Measurements from ENCODE around the gene CTAGE8.
"Not testable (repeated sequence)": the region's sequence is repeated elsewhere in the genome, so short reads cannot be mapped to it uniquely, and the experiment has no call there.

The CTAGE8 gene, protein sequence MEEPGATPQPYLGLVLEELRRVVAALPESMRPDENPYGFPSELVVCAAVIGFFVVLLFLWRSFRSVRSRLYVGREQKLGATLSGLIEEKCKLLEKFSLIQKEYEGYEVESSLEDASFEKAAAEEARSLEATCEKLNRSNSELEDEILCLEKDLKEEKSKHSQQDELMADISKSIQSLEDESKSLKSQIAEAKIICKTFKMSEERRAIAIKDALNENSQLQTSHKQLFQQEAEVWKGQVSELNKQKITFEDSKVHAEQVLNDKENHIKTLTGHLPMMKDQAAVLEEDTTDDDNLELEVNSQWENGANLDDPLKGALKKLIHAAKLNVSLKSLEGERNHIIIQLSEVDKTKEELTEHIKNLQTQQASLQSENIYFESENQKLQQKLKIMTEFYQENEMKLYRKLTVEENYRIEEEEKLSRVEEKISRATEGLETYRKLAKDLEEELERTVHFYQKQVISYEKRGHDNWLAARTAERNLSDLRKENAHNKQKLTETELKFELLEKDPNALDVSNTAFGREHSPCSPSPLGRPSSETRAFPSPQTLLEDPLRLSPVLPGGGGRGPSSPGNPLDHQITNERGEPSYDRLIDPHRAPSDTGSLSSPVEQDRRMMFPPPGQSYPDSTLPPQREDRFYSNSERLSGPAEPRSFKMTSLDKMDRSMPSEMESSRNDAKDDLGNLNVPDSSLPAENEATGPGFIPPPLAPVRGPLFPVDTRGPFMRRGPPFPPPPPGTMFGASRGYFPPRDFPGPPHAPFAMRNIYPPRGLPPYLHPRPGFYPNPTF

DNA sequence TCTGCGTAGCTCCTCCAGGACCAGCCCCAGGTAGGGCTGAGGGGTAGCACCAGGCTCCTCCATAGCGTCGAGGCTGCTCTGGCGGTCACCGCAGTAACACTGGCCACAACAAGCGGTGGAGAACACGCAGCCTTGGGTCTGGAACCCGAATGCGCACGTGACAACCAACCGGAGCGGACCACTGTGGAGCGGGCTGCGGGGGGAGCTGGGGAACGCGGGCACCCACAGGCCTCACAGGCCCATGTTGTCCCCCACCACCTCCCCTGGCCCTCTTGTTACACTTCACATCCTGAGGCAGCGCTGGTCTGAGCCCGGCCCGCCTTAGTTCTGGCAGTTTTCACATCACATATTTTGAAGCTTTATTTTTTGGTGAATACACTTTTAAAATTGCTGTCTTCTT lies at the start of gene CTAGE8:
TSS of gene CTAGE8 (minus strand) at position 101 of the 400 bp plus-strand sequence. CDS start at position 63, 38 bp downstream.
- H3K9ac ChIP-seq (ENCODE audit: low read depth in 1 of 2, low read length in 2 of 2); H3K9me3 ChIP-seq (ENCODE audit: control insufficient read depth in 1 of 2, low read length in 2 of 2); H3K36me3 ChIP-seq (ENCODE audit: control insufficient read depth in 1 of 2, insufficient read depth in 2 of 2, low read length in 2 of 2); H3K4me3 ChIP-seq (ENCODE audit: low read depth in 1 of 2, low read length in 2 of 2); H3K27ac ChIP-seq (ENCODE audit: low read depth, low read length); H3K27me3 ChIP-seq (ENCODE audit: control insufficient read depth in 1 of 2, insufficient read depth in 2 of 2, low read length in 2 of 2); H3K4me1 ChIP-seq (ENCODE audit: control insufficient read depth in 1 of 2, insufficient read depth in 2 of 2, low read length in 2 of 2): not testable (repeated sequence)

DNA sequence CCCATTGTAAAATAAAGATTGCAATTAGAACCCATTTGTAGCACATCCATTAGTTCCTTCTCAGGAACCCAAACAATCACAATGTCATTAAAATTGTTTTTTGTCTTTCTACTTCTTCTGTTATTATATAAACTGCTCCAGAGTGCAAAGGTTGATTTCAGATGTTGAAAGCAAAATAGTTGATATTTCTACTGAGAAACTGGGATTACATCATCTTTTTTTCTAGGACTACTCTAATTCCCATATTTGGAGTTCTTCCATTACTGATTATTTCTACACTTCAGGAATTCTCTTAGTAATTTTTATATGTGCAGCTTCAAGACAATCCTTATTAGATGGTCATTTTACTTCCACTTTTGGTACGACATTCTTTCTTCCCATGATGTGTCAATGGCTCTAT lies 48.4 kb upstream of the CTAGE8 start:
- H3K4me3 ChIP-seq (ENCODE audit: low read depth in 1 of 2, low read length in 2 of 2); H3K9me3 ChIP-seq (ENCODE audit: control insufficient read depth in 1 of 2, low read length in 2 of 2); H3K4me1 ChIP-seq (ENCODE audit: control insufficient read depth in 1 of 2, insufficient read depth in 2 of 2, low read length in 2 of 2); H3K9ac ChIP-seq (ENCODE audit: low read depth in 1 of 2, low read length in 2 of 2); H3K36me3 ChIP-seq (ENCODE audit: control insufficient read depth in 1 of 2, insufficient read depth in 2 of 2, low read length in 2 of 2); H3K27ac ChIP-seq (ENCODE audit: low read depth, low read length); H3K27me3 ChIP-seq (ENCODE audit: control insufficient read depth in 1 of 2, insufficient read depth in 2 of 2, low read length in 2 of 2): not testable (repeated sequence)

DNA sequence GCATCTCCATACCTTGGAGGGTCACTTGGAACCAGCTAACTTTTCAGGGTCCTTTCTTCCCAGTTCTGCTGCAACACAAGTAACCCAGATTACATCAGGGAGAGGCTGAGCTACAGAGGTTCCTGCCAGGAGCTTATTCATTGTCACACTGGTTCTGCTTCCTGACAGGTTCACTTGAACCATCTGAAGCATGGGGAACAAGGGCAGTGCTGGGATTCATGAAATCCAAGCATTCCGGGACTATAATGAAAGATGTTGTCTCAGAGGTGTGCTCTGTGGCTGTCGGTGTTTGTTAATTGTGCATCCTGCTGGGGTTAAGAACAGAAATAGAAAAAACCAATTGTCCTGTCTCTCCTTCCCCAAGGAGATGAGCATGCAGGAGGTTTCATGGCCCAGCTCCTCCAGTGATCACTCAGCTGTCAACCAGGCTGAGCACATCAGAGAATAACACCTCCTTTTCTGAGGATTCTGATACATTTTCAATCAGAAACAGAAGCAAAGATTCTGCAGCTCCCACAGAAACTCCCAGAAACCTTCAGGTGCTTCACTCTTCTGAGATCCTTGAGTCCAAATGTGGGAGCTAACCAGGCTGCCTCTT lies 42.9 kb upstream of the CTAGE8 start, which contains the start of gene OR2A1:
TSS of gene OR2A1 (plus strand) at position 548 of the 598 bp plus-strand sequence. CDS start 5,706 bp downstream, outside the sequence.
- H3K4me1 ChIP-seq (ENCODE audit: control insufficient read depth in 1 of 2, insufficient read depth in 2 of 2, low read length in 2 of 2); H3K9me3 ChIP-seq (ENCODE audit: control insufficient read depth in 1 of 2, low read length in 2 of 2); H3K36me3 ChIP-seq (ENCODE audit: control insufficient read depth in 1 of 2, insufficient read depth in 2 of 2, low read length in 2 of 2): not testable (repeated sequence)

DNA sequence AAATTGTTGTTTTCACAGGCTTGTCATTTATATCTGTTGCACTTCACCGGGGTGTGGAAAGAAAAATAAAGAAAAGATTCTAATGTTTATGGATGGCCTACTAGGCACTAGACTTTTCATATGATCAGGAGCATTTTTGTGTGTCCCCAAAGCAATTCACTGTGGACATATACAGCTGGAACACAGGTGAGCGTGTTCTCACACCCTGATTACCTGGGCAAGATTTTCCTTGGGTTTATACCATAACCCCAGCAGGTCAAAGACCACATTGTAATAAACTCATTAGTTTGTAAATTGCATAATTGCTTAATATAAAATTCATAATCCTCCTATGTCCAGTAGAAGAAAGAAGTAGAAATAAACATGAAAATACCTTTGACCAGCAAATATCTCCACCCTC lies 42.1 kb upstream of the CTAGE8 start:
- H3K9ac ChIP-seq (ENCODE audit: low read depth in 1 of 2, low read length in 2 of 2); H3K27me3 ChIP-seq (ENCODE audit: control insufficient read depth in 1 of 2, insufficient read depth in 2 of 2, low read length in 2 of 2); H3K4me3 ChIP-seq (ENCODE audit: low read depth in 1 of 2, low read length in 2 of 2); H3K4me1 ChIP-seq (ENCODE audit: control insufficient read depth in 1 of 2, insufficient read depth in 2 of 2, low read length in 2 of 2); H3K9me3 ChIP-seq (ENCODE audit: control insufficient read depth in 1 of 2, low read length in 2 of 2); H3K36me3 ChIP-seq (ENCODE audit: control insufficient read depth in 1 of 2, insufficient read depth in 2 of 2, low read length in 2 of 2); H3K27ac ChIP-seq (ENCODE audit: low read depth, low read length): not testable (repeated sequence)

More for the DNA sequence above, 42.9 kb upstream of the CTAGE8 start, which contains the start of gene OR2A1:
- H3K27ac ChIP-seq (ENCODE audit: low read depth, low read length); H3K9ac ChIP-seq (ENCODE audit: low read depth in 1 of 2, low read length in 2 of 2); H3K27me3 ChIP-seq (ENCODE audit: control insufficient read depth in 1 of 2, insufficient read depth in 2 of 2, low read length in 2 of 2); H3K4me3 ChIP-seq (ENCODE audit: low read depth in 1 of 2, low read length in 2 of 2): not testable (repeated sequence)

DNA sequence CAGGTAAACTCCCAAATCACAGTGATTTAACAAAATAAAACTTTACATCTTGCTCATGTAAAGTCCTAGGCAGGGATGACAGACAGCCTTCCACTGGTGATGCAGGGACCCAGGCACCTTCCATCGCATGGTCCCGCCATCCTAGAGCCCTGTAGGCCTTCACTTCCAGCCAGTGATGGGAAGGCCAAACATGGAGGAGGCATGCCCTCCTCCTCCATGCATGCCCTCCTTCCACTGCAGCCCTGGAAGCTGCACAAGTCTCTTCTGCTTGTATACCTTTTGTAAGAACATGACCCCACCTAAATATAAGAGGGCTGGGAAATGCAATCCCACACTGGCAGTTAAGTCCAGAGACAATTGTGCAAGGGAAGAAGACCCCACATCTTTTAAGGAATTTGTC lies 40.6 kb upstream of the CTAGE8 start:
- H3K9ac ChIP-seq (ENCODE audit: low read depth in 1 of 2, low read length in 2 of 2); H3K36me3 ChIP-seq (ENCODE audit: control insufficient read depth in 1 of 2, insufficient read depth in 2 of 2, low read length in 2 of 2); H3K9me3 ChIP-seq (ENCODE audit: control insufficient read depth in 1 of 2, low read length in 2 of 2); H3K27me3 ChIP-seq (ENCODE audit: control insufficient read depth in 1 of 2, insufficient read depth in 2 of 2, low read length in 2 of 2); H3K27ac ChIP-seq (ENCODE audit: low read depth, low read length); H3K4me3 ChIP-seq (ENCODE audit: low read depth in 1 of 2, low read length in 2 of 2); H3K4me1 ChIP-seq (ENCODE audit: control insufficient read depth in 1 of 2, insufficient read depth in 2 of 2, low read length in 2 of 2): not testable (repeated sequence)

DNA sequence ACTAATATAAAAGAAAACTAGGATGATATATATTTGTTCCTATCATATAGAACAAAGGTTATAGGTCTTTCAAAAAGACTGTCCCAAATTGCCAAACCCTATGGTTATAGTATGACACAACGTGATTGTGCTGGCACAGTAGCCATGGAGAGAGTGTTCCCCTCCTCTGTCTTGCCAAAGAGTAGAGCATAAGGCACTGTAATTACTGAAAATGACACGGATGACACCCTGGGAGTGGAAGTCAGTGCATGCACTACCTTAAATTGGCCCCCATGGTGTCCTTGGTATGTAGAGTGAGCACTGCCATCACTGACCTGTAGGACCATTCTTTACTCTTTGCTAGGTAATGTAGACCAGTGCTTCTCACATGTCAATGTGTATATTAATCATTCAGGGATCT lies 36.1 kb upstream of the CTAGE8 start:
- H3K4me3 ChIP-seq (ENCODE audit: low read depth in 1 of 2, low read length in 2 of 2); H3K9ac ChIP-seq (ENCODE audit: low read depth in 1 of 2, low read length in 2 of 2); H3K36me3 ChIP-seq (ENCODE audit: control insufficient read depth in 1 of 2, insufficient read depth in 2 of 2, low read length in 2 of 2); H3K4me1 ChIP-seq (ENCODE audit: control insufficient read depth in 1 of 2, insufficient read depth in 2 of 2, low read length in 2 of 2); H3K27ac ChIP-seq (ENCODE audit: low read depth, low read length); H3K9me3 ChIP-seq (ENCODE audit: control insufficient read depth in 1 of 2, low read length in 2 of 2); H3K27me3 ChIP-seq (ENCODE audit: control insufficient read depth in 1 of 2, insufficient read depth in 2 of 2, low read length in 2 of 2): not testable (repeated sequence)

DNA sequence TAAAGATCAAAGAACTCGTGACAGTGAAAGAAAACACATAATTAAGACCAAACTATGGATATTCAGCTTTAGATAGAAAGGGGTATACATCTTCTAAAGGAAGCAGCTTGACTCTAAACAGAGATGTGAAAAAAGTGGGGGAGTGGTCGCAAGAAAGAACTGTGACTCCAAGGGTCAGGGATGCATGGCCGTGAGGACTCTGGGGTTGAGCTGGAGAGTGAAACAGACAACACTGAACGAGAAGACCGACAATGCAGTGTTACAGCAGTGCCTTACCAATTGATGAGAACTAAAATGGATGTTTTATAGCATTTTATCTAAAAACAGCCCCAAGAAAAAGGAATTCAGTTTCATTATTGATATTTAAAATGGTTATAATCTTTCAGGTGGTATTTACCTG lies 34.5 kb upstream of the CTAGE8 start:
- H3K27me3 ChIP-seq (ENCODE audit: control insufficient read depth in 1 of 2, insufficient read depth in 2 of 2, low read length in 2 of 2); H3K36me3 ChIP-seq (ENCODE audit: control insufficient read depth in 1 of 2, insufficient read depth in 2 of 2, low read length in 2 of 2); H3K9ac ChIP-seq (ENCODE audit: low read depth in 1 of 2, low read length in 2 of 2); H3K4me1 ChIP-seq (ENCODE audit: control insufficient read depth in 1 of 2, insufficient read depth in 2 of 2, low read length in 2 of 2); H3K4me3 ChIP-seq (ENCODE audit: low read depth in 1 of 2, low read length in 2 of 2); H3K27ac ChIP-seq (ENCODE audit: low read depth, low read length); H3K9me3 ChIP-seq (ENCODE audit: control insufficient read depth in 1 of 2, low read length in 2 of 2): not testable (repeated sequence)

DNA sequence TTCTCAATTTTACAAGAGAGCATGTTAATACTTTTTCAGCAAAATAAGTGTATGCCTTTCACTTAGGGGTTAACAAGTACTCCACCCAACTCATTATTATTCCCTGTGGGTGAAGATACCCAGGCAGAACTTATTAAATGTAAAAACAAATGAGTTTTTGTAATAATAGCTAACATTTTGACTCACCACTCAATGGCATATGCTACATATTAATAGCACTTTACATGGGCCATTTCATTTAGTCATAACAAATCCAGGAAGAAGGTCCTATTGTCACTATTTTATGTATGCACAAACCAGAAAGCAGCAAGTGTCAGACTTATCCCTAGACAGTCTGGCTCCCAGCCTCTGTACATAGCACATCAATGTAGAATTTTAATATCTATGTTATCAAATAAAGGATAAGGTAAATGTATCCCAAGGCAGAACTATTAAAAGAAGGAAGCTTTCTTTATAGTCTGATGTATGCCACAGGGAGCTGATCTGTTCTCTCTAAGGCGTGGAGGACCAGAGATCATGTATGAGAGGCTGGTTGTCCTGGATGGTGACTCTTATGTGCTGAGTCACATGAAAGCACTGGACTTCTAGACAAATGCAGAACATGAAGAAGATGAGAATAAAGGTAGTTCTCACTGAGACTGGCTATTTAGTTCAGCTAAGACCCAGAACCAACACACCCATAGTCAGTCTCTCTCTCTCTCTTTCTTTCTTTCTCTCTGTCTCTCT lies 33.7 kb upstream of the CTAGE8 start:
- H3K4me3 ChIP-seq (ENCODE audit: low read depth in 1 of 2, low read length in 2 of 2); H3K27me3 ChIP-seq (ENCODE audit: control insufficient read depth in 1 of 2, insufficient read depth in 2 of 2, low read length in 2 of 2); H3K9me3 ChIP-seq (ENCODE audit: control insufficient read depth in 1 of 2, low read length in 2 of 2); H3K4me1 ChIP-seq (ENCODE audit: control insufficient read depth in 1 of 2, insufficient read depth in 2 of 2, low read length in 2 of 2); H3K36me3 ChIP-seq (ENCODE audit: control insufficient read depth in 1 of 2, insufficient read depth in 2 of 2, low read length in 2 of 2); H3K9ac ChIP-seq (ENCODE audit: low read depth in 1 of 2, low read length in 2 of 2); H3K27ac ChIP-seq (ENCODE audit: low read depth, low read length): not testable (repeated sequence)

DNA sequence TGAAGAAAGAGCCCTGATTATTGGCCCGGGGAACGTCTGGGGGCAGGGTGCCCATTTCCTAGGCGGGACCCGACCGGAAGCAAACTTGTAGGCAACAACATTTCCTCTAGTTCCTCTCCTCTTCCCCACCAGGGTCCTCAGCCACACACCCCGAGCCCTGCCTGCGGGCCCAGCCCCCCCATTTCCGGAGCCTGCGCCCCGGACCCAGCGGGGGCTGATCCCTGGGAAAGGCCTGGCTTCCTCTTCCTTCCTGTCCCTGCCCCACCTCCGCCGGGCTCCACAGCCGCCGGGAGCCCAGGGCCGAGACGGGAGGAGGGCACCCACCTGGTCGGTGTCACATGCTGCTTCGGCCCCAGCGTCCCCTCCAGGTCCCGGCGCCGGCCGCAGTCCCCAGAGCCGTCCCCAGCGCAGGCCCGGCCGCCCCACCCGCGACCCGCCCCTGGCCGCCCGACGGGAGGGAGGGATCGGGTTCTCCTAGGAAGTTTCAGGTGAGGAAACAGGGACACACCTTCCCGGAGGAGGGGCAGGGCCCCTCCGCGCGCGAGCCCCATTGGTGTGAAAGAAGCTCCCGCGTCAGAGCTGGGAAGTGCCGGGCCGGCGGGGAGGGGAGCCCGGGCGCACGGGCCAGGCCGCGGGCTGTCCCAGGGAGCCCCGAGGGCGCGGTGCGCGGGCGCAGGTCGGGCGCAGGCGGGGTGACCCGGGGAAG lies 24.9 kb upstream of the CTAGE8 start:
- H3K27ac ChIP-seq (ENCODE audit: low read depth, low read length); H3K36me3 ChIP-seq (ENCODE audit: control insufficient read depth in 1 of 2, insufficient read depth in 2 of 2, low read length in 2 of 2); H3K9me3 ChIP-seq (ENCODE audit: control insufficient read depth in 1 of 2, low read length in 2 of 2); H3K4me1 ChIP-seq (ENCODE audit: control insufficient read depth in 1 of 2, insufficient read depth in 2 of 2, low read length in 2 of 2); H3K27me3 ChIP-seq (ENCODE audit: control insufficient read depth in 1 of 2, insufficient read depth in 2 of 2, low read length in 2 of 2); H3K9ac ChIP-seq (ENCODE audit: low read depth in 1 of 2, low read length in 2 of 2); H3K4me3 ChIP-seq (ENCODE audit: low read depth in 1 of 2, low read length in 2 of 2): not testable (repeated sequence)
